CD4-positive, alpha-beta T cell treated with Interferon alpha-2 for 1 hour (primary cell): Measurements from ENCODE around the gene ATP2C1.
"Not testable (repeated sequence)": the region's sequence is repeated elsewhere in the genome, so short reads cannot be mapped to it uniquely, and the experiment has no call there.

Experiments
- DNase-seq, 2 donors: peaks; one replicate each; pipeline ENCODE4 v3.0.0-alpha.2; 2020 to 2022

The ATP2C1 gene

GRCh38 chr3:130941793-130942192 is 47.9 kb downstream of the ATP2C1 start:
- DNase-seq: no peak

- no peak for DNase-seq
Observed at GRCh38 chr3:130946882-130947281, 53.0 kb downstream of the ATP2C1 start.

- no peak for DNase-seq
Observed at GRCh38 chr3:130948001-130948773, 54.3 kb downstream of the ATP2C1 start.

GRCh38 chr3:130948929-130949328 is 55.0 kb downstream of the ATP2C1 start:
- no peak for DNase-seq

- no peak for DNase-seq
Observed at GRCh38 chr3:130950124-130950523, 56.2 kb downstream of the ATP2C1 start.

GRCh38 chr3:130950641-130951040 is 56.8 kb downstream of the ATP2C1 start:
- DNase-seq: no peak

- DNase-seq: no peak
Observed at GRCh38 chr3:130955481-130955880, 61.6 kb downstream of the ATP2C1 start.

- DNase-seq: no peak
Observed at GRCh38 chr3:130956281-130956680, 62.4 kb downstream of the ATP2C1 start.

GRCh38 chr3:130956721-130957120 is 62.8 kb downstream of the ATP2C1 start:
- no peak for DNase-seq

GRCh38 chr3:130960139-130960795 is 66.4 kb downstream of the ATP2C1 start:
- DNase-seq: no peak

GRCh38 chr3:130961458-130961857 is 67.6 kb downstream of the ATP2C1 start:
- DNase-seq: no peak

- DNase-seq: no peak
Observed at GRCh38 chr3:130963444-130963843, 69.6 kb downstream of the ATP2C1 start.

GRCh38 chr3:130963878-130964277 is 70.0 kb downstream of the ATP2C1 start:
- DNase-seq: no peak

GRCh38 chr3:130967281-130967680 is 73.4 kb downstream of the ATP2C1 start:
- DNase-seq: no peak

- DNase-seq: no peak
Observed at GRCh38 chr3:130968221-130968620, 74.3 kb downstream of the ATP2C1 start.

- no peak for DNase-seq
Observed at GRCh38 chr3:130969621-130970020, 75.7 kb downstream of the ATP2C1 start.

GRCh38 chr3:130971208-130971607 is 77.3 kb downstream of the ATP2C1 start:
- DNase-seq: no peak

GRCh38 chr3:130972592-130972991 is 78.7 kb downstream of the ATP2C1 start:
- not testable (repeated sequence) for DNase-seq

- no peak for DNase-seq
Observed at GRCh38 chr3:130973406-130973805, 79.5 kb downstream of the ATP2C1 start.

GRCh38 chr3:130974201-130974600 is 80.3 kb downstream of the ATP2C1 start:
- no peak for DNase-seq

GRCh38 chr3:130975251-130975650 is 81.4 kb downstream of the ATP2C1 start:
- DNase-seq: no peak

- DNase-seq: no peak
Observed at GRCh38 chr3:130976706-130977105, 82.8 kb downstream of the ATP2C1 start.

- no peak for DNase-seq
Observed at GRCh38 chr3:130979117-130979516, 85.2 kb downstream of the ATP2C1 start.

GRCh38 chr3:130981469-130981868 is 87.6 kb downstream of the ATP2C1 start:
- DNase-seq: no peak

- DNase-seq: no peak
Observed at GRCh38 chr3:130990282-130990681, 96.4 kb downstream of the ATP2C1 start.
